Activated CD4-positive, alpha-beta memory T cell treated with anti-CD3 and anti-CD28 coated beads for 36 hours (primary cell): ENCODE measurements around the gene TMEM181. TPM values are rescaled to one million over a fixed set of nuclear protein-coding genes. Genes with fewer than 3 reads are reported as not detected.
A peak's percentile ranks its signal among the peaks of the same experiment; 100 is the strongest.

ENCODE experiments used
- CTCF ChIA-PET: fragments of 350-600 bp; sonication (Branson Sonifier 250); formaldehyde crosslinking; loops from one replicate; lab custom pipeline; 2021; ENCODE audit warnings: antibody characterized with exemption, inconsistent platforms; lab: Charles Lee
- POLR2A ChIA-PET: fragments of 350-600 bp; sonication (Branson Sonifier 250); formaldehyde crosslinking; loops from one replicate; lab custom pipeline; 2021; ENCODE audit warnings: antibody characterized with exemption; lab: Charles Lee
- DNase-seq: peaks from one replicate; pipeline ENCODE4 v3.0.0-alpha.2; 2020
- H3K27ac Mint-ChIP-seq: one replicate; pipeline ENCODE4 v1.8.0; 2021; ENCODE audit warnings: mixed read lengths
- H3K27me3 Mint-ChIP-seq: one replicate; pipeline ENCODE4 v1.8.0; 2021; ENCODE audit warnings: mixed read lengths
- H3K36me3 Mint-ChIP-seq: one replicate; pipeline ENCODE4 v1.8.0; 2021; ENCODE audit warnings: mixed read lengths
- H3K4me1 Mint-ChIP-seq: one replicate; pipeline ENCODE4 v1.8.0; 2021; ENCODE audit warnings: low read depth, mixed read lengths
- H3K4me3 Mint-ChIP-seq: one replicate; pipeline ENCODE4 v1.8.0; 2021; ENCODE audit warnings: mild to moderate bottlenecking, mixed read lengths
- H3K9me3 Mint-ChIP-seq: one replicate; pipeline ENCODE4 v1.8.0; 2021; ENCODE audit warnings: mixed read lengths
- intact Hi-C: fragments of 100-400 bp; cut with micrococcal nuclease; formaldehyde crosslinking; loops from one replicate; pipeline ENCODE4 v1.15.1; 2023
- total RNA-seq, 2 experiments: library from RNA; stranded (reverse); gene quantifications; one replicate each; pipeline ENCODE4 v1.2.3, GENCODE V29; 2021

TMEM181 gene
- total RNA-seq, 2 experiments from 2014 or later, result 11.3 to 11.6 TPM

DNA sequence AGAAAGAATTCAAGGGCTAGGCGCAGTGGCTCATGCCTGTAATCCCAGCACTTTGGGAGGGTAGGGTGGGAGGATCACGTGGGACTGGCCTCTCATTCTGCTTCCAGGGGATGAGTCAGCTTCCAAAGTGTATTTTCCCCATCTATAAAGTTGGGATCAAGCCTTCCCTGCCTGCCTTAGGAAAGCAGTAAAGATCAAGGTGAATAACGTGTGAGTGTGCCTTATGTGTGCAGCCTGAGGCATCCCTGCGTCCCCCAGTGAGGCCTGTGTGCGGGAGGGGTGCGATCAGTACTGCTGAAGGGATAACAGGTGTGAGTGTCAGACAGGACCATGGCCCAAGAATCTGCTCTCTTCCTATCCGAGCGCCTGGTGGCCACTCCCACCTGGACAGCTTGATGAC lies 26.8 kb downstream of the TMEM181 start:
- ChIA-PET CTCF (no interaction called here), POLR2A (no interaction called here)
- Mint-ChIP-seq H3K27ac (no peak overlapping the region), H3K36me3 (peaks cover 59% of the 10 kb centered on the region), H3K9me3 (no peaks in the 10 kb centered on the region), H3K27me3 (no peaks in the 10 kb centered on the region), H3K4me1 (peaks cover 8% of the 10 kb centered on the region), H3K4me3 (no peak overlapping the region)
- DNase-seq, result no peak
- intact Hi-C loops, result no loop called here

- no peak for DNase-seq
- Mint-ChIP-seq H3K4me1 (peaks cover 8% of the 10 kb centered on the region), H3K4me3 (no peak overlapping the region), H3K9me3 (no peaks in the 10 kb centered on the region), H3K36me3 (peaks cover 54% of the 10 kb centered on the region), H3K27me3 (no peaks in the 10 kb centered on the region), H3K27ac (no peak overlapping the region)
- intact Hi-C loops, result no loop called here
- ChIA-PET POLR2A (interaction anchor here (1.1 kb wide), 1 partner anchor 55 kb away, joined by 3 read pairs; the partner anchor contains the start of gene DYNLT1), CTCF (interaction anchor here (0.6 kb wide), 1 partner anchor 11 kb away, joined by 3 read pairs; no protein-coding TSS in a partner anchor)
Observed at GRCh38 chr6:158589366-158589765, 29.5 kb downstream of the TMEM181 start.

DNA sequence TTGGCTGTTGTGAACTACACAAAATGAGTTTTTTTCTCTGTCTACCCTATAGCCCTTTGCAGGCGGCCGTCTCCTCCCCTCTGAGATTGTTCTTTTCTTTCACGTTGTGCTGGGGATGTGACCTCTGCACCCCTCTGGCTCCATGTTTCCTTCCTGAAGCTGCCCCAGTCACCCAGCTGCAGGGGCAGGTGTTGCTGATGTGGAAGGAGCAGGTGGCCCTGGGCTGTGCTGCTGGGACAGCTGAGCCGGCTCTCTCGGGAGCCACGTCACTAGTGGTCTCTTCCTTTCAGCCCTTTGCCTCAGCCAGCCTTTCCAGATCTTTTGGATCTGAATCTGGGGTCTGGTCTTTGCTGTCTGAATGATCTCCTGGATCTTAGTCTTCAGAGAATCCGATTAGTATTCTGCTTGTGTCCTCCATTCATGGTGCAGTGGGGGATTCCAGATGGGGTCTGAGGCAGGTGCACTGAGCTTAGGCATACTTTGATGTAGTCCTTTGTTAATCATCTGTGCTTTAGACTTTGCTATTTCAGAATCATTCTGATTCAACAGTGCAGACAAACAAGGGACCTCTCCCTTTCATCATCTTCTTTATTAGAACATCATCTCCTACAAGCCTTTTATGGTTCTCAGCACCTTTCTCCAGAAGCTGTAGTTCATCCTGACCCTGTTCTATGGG lies 31.4 kb downstream of the TMEM181 start:
- ChIA-PET CTCF (interaction anchor here (0.6 to 1.1 kb wide), 2 partner anchors 100 to 370 kb away, joined by 3 read pairs; no protein-coding TSS in a partner anchor), POLR2A (no interaction called here)
- peaks cover 39% of the 10 kb centered on the region for H3K36me3 Mint-ChIP-seq
- intact Hi-C loops, result no loop called here
- H3K4me1 Mint-ChIP-seq, result peaks cover 8% of the 10 kb centered on the region
- no peaks in the 10 kb centered on the region for H3K9me3 Mint-ChIP-seq
- H3K27ac Mint-ChIP-seq, result no peak overlapping the region
- H3K4me3 Mint-ChIP-seq, result no peak overlapping the region
- H3K27me3 Mint-ChIP-seq, result no peaks in the 10 kb centered on the region
- DNase-seq, result no peak

GRCh38 chr6:158591810-158592209 lies 31.9 kb downstream of the TMEM181 start:
- H3K4me1 Mint-ChIP-seq, result peaks cover 8% of the 10 kb centered on the region
- DNase-seq, result no peak
- no peaks in the 10 kb centered on the region for H3K9me3 Mint-ChIP-seq
- ChIA-PET CTCF (no interaction called here), POLR2A (no interaction called here)
- no peaks in the 10 kb centered on the region for H3K27me3 Mint-ChIP-seq
- peaks cover 40% of the 10 kb centered on the region for H3K36me3 Mint-ChIP-seq
- no peak overlapping the region for H3K4me3 Mint-ChIP-seq
- intact Hi-C loops, result no loop called here
- no peak overlapping the region for H3K27ac Mint-ChIP-seq

GRCh38 chr6:158593670-158594069 lies 33.8 kb downstream of the TMEM181 start:
- Mint-ChIP-seq H3K4me3 (no peak overlapping the region), H3K36me3 (peaks cover 41% of the 10 kb centered on the region), H3K27ac (no peak overlapping the region), H3K27me3 (no peaks in the 10 kb centered on the region), H3K9me3 (no peaks in the 10 kb centered on the region), H3K4me1 (peaks cover 8% of the 10 kb centered on the region)
- DNase-seq, result no peak
- CTCF ChIA-PET, result interaction anchor here (2.8 kb wide), 1 partner anchor 380 kb away, joined by 17 read pairs; no protein-coding TSS in a partner anchor
- POLR2A ChIA-PET, result no interaction called here
- intact Hi-C loops, result no loop called here

DNA sequence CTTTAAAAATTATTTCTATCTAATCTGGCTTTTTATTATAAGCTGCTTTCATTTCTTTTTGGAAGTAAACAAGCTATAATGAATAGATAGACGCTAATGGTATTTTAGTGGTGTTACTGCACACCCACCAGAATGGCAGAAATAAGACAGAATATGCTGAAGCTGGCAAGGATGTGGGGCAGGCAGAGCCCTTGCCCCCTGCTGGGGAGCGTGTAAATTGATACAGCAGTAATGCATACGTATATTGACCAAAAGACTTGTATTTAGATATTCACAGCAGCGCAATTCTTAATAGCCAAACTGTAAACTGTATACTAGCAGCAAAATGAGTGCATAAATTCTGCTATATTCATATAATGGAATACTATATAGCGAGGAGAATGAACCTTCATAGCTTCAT lies 35.3 kb downstream of the TMEM181 start:
- Mint-ChIP-seq H3K27me3 (no peaks in the 10 kb centered on the region), H3K36me3 (peaks cover 36% of the 10 kb centered on the region), H3K27ac (no peak overlapping the region), H3K4me3 (no peak overlapping the region), H3K9me3 (no peaks in the 10 kb centered on the region), H3K4me1 (peaks cover 8% of the 10 kb centered on the region)
- CTCF ChIA-PET, result interaction anchor here (1.3 to 2.8 kb wide), 5 partner anchors 8 to 381 kb away, joined by 5 to 17 read pairs (median 9); no protein-coding TSS in a partner anchor
- POLR2A ChIA-PET, result no interaction called here
- intact Hi-C loops, result no loop called here
- DNase-seq, result no peak

- intact Hi-C loops, result no loop called here
- H3K27ac Mint-ChIP-seq, result peak overlapping the region; percentile 60
- CTCF ChIA-PET, result interaction anchor here (2.2 kb wide), 1 partner anchor 376 kb away, joined by 9 read pairs; no protein-coding TSS in a partner anchor
Observed at GRCh38 chr6:158596861-158597260, 37.0 kb downstream of the TMEM181 start.

GRCh38 chr6:158597565-158597964 lies 37.7 kb downstream of the TMEM181 start:
- ChIA-PET CTCF (no interaction called here), POLR2A (no interaction called here)
- Mint-ChIP-seq H3K36me3 (peaks cover 21% of the 10 kb centered on the region), H3K9me3 (no peaks in the 10 kb centered on the region), H3K4me3 (no peak overlapping the region), H3K27ac (no peak overlapping the region), H3K27me3 (no peaks in the 10 kb centered on the region), H3K4me1 (no peaks in the 10 kb centered on the region)
- intact Hi-C loops, result no loop called here
- no peak for DNase-seq

More at GRCh38 chr6:158596861-158597260, 37.0 kb downstream of the TMEM181 start:
- H3K36me3 Mint-ChIP-seq, result peaks cover 23% of the 10 kb centered on the region
- H3K27me3 Mint-ChIP-seq, result no peaks in the 10 kb centered on the region
- no peak overlapping the region for H3K4me3 Mint-ChIP-seq
- POLR2A ChIA-PET, result no interaction called here
- no peak for DNase-seq
- H3K9me3 Mint-ChIP-seq, result no peaks in the 10 kb centered on the region
- no peaks in the 10 kb centered on the region for H3K4me1 Mint-ChIP-seq

GRCh38 chr6:158599635-158600034 lies 39.7 kb downstream of the TMEM181 start:
- Mint-ChIP-seq H3K27me3 (no peaks in the 10 kb centered on the region), H3K4me3 (no peak overlapping the region), H3K27ac (no peak overlapping the region), H3K9me3 (no peaks in the 10 kb centered on the region), H3K4me1 (no peaks in the 10 kb centered on the region), H3K36me3 (peaks cover 25% of the 10 kb centered on the region)
- no peak for DNase-seq
- ChIA-PET POLR2A (no interaction called here), CTCF (interaction anchor here (1.6 kb wide), 1 partner anchor 379 kb away, joined by 5 read pairs; no protein-coding TSS in a partner anchor)
- intact Hi-C loops, result no loop called here

DNA sequence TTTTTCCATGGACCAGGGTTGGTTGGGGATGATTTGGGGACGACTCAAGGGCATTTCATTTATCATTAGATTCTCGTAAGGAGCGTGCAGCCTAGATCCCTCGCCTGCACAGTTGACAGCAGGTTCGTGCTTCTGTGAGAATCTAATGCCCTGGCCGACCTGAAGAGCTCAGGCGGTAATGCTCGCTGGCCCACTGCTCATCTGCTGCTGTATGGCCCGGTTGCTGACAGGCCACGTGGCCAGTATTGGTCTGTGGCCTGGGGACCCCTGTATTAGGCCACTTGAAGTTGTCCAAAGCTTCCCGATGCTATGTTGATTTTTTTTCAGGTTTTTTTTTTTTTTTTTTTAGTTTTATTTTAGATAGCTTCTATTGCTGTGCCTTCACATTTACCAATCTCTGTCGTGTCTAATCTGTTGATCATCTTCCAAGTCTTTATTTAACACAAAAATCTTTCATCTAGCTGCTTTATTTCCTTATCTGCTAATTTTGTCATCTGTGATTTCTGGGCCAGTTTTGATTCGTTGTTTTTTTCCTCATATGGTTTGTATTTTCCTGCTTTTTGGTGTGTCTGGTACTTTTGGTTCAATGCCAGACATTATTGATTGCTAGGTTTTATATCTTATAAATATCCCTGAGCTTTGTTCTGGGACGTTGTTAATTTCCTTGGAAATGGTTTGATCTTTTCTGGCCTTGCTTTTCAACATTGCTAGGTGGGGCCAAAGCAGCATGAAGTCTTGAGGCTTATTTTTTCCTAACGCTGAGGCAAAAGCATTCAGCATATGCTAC lies 43.6 kb downstream of the TMEM181 start:
- Mint-ChIP-seq H3K27me3 (no peaks in the 10 kb centered on the region), H3K4me1 (no peaks in the 10 kb centered on the region), H3K36me3 (peaks cover 30% of the 10 kb centered on the region), H3K4me3 (no peak overlapping the region), H3K27ac (no peak overlapping the region), H3K9me3 (no peaks in the 10 kb centered on the region)
- POLR2A ChIA-PET, result interaction anchor here (0.6 kb wide), 1 partner anchor 18 kb away, joined by 3 read pairs; no protein-coding TSS in a partner anchor
- CTCF ChIA-PET, result interaction anchor here (0.7 to 4.3 kb wide), 6 partner anchors 9 to 390 kb away, joined by 3 to 29 read pairs (median 4); no protein-coding TSS in a partner anchor
- DNase-seq, result no peak
- intact Hi-C loops, result no loop called here

DNA sequence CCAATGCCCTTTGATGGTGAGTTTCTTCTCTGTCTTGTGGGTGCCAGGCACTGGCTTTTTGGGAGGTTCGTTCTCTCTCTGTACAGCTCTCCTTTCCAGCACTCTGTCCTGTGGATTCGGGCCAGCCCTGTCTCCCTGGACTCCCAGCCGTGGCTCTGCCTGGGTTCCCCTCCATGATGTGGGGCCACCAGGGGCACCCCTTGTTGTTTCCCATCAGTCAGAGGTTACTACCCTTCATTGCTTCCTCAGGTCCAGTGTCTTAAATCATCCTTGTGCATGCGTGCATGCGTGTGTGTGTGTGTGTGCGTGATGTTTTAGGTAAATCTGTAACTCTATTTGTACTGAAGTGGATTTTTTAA lies 44.1 kb downstream of the TMEM181 start:
- Mint-ChIP-seq H3K27ac (no peak overlapping the region), H3K27me3 (no peaks in the 10 kb centered on the region), H3K4me1 (no peaks in the 10 kb centered on the region), H3K9me3 (no peaks in the 10 kb centered on the region), H3K36me3 (peaks cover 30% of the 10 kb centered on the region), H3K4me3 (no peak overlapping the region)
- ChIA-PET CTCF (interaction anchor here (0.7 to 4.3 kb wide), 7 partner anchors 9 to 390 kb away, joined by 3 to 29 read pairs (median 4); no protein-coding TSS in a partner anchor), POLR2A (no interaction called here)
- intact Hi-C loops, result no loop called here
- DNase-seq, result no peak
